Testis (tissue), 2 donors: ENCODE results near the gene GRM7.

Experiments
- CTCF ChIP-seq, 3 experiments: fragments of 450-650 bp in 2 of 3; fragments of 200-600 bp in 1 of 3; sonication (generic) in 1 of 3; IDR thresholded peaks; one replicate each; pipeline ENCODE4 v1.5.1; 2016 to 2019; ENCODE audit warnings: antibody characterized with exemption in 3 of 3, mild to moderate bottlenecking in 2 of 3, moderate library complexity in 1 of 3
- POLR2A ChIP-seq: fragments of 450-650 bp; IDR thresholded peaks from one replicate; pipeline ENCODE4 v1.6.1; 2017; ENCODE audit warnings: antibody characterized with exemption, mild to moderate bottlenecking, moderate library complexity

GRCh38 chr3:7709376-7710082, 848.6 kb downstream of the GRM7 start:
- TF ChIP-seq POLR2A (no peak), CTCF (IDR thresholded peaks at IDR 0.05) (no peak)
